GM13976 (cell line): ENCODE measurements around the gene NDST3.

Experiments
- DNase-seq: peaks from one replicate; pipeline ENCODE4 v3.0.0; 2012; ENCODE audit warnings: low spot score
- in situ Hi-C: fragments of 300-500 bp; cut with MboI; formaldehyde crosslinking; loops from one replicate; pipeline ENCODE4 v1.12.0; 2022; ENCODE audit warnings: low sequenced_read_pairs, mixed read lengths, inconsistent platforms; ENCODE audit not compliant: unreplicated experiment
- TF ChIP-seq, protein P1 (sequence below): IDR thresholded peaks from 2 replicates; pipeline ENCODE4 v1.5.1; 2012; ENCODE audit warnings: borderline replicate concordance, mild to moderate bottlenecking; ENCODE audit not compliant: insufficient read depth; ENCODE audit errors: extremely low read depth, missing control alignments, control extremely low read depth

NDST3 gene

DNA sequence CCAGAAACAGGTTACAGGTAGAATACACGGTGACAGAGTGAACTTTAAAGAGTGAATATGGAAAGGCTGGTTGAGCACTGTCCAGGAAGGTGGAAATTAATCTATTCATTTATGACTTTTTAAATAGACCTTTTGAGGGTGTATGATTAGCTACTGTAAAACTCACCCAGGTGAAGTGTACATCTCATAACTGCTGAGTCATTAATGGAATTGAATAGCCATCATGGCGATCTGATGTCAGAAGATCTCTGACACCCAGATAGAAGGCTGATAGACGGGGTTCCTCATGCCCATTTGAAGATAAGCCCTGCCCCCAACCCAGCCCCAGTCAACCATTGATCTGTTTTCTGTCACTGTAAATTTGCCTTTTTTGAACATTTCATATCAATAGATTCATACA, 234.5 kb downstream of the NDST3 start:
- in situ Hi-C loops, result no loop called here
- no peak for DNase-seq
- TF ChIP-seq, protein P1, sequence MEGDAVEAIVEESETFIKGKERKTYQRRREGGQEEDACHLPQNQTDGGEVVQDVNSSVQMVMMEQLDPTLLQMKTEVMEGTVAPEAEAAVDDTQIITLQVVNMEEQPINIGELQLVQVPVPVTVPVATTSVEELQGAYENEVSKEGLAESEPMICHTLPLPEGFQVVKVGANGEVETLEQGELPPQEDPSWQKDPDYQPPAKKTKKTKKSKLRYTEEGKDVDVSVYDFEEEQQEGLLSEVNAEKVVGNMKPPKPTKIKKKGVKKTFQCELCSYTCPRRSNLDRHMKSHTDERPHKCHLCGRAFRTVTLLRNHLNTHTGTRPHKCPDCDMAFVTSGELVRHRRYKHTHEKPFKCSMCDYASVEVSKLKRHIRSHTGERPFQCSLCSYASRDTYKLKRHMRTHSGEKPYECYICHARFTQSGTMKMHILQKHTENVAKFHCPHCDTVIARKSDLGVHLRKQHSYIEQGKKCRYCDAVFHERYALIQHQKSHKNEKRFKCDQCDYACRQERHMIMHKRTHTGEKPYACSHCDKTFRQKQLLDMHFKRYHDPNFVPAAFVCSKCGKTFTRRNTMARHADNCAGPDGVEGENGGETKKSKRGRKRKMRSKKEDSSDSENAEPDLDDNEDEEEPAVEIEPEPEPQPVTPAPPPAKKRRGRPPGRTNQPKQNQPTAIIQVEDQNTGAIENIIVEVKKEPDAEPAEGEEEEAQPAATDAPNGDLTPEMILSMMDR, result no peak

DNA sequence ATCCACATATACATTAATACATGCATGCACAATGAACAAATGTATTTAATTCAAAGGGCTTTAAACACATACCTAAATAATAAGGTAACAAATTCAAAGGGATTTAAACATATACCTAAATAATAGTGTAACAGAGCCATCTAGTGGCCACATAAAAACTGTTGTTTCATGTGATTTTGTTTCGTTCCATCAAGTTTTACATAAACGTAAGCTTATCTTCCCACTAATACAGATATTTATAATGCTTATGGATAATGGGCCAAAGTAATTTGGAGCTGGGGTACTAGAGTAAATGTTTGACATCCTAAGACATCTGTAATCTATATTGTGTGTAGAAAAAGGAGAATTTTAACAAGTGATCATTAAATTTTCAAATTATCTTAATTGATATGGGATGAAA, 236.2 kb downstream of the NDST3 start:
- DNase-seq, result peak; percentile 40
- TF ChIP-seq, protein P1, result peak; percentile 53
- in situ Hi-C loops, result no loop called here

DNA sequence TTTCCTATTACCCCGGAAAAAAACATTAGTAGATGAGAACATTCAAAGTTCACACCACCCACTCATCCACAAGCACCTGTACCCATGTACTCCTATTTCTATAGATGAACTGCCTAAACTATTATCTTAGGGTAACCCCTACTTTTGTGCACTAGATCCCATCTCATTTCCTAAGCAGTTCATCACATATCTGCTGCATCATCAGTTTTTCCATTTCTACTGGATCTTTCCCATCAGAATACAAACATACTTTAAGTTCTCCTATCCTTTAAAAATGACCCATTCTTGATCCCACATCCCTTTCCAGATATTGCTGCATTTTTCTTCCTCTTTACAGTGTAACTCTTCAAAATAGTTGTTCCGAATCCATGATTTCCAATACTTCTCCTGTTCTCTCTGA, 237.5 kb downstream of the NDST3 start:
- TF ChIP-seq, protein P1, result no peak
- DNase-seq, result no peak
- in situ Hi-C loops, result no loop called here

DNA sequence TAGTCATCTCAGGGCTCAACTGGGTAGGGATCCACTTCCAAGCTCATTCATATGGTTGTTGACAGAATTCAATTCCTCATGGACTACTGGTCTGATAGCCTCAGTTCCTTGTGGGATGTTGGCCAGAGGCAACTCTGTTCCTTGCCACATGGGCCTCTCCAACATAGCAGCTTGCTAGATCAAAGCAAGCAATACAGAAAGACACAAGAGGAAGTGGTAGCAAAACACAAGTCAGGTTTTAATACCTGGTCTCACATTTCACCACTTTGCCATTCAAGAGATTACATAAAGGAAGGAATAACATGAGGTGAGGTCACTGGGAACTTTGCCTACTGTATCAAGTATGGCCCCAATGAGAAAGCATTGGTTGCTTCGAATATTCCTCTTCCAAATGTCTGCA, 239.4 kb downstream of the NDST3 start:
- in situ Hi-C loops, result no loop called here
- DNase-seq, result no peak

DNA sequence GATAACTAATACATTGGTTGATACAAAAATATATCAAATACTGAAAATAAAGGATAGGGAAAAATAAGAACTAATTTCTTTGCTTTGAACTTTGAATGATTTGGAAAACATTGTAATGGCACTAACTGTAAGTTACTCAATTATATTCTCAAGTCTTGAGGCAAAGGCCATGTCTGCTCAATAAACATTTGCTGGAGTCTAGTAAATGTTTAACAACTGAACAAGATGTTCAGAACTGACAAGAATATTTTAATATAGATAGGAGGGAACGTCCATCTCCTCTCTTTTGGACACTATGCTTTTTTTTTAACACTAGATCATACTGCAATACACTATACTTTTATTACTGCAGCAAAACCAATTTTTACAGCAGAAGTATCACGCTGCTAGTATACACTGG, 242.3 kb downstream of the NDST3 start:
- in situ Hi-C loops, result loop anchor here (25.0 kb wide), 1 partner anchor 411 kb away; the partner anchor contains the start of gene METTL14
- TF ChIP-seq, protein P1, result no peak
- DNase-seq, result no peak

More for the DNA sequence above, 239.4 kb downstream of the NDST3 start:
- TF ChIP-seq, protein P1, result no peak

DNA sequence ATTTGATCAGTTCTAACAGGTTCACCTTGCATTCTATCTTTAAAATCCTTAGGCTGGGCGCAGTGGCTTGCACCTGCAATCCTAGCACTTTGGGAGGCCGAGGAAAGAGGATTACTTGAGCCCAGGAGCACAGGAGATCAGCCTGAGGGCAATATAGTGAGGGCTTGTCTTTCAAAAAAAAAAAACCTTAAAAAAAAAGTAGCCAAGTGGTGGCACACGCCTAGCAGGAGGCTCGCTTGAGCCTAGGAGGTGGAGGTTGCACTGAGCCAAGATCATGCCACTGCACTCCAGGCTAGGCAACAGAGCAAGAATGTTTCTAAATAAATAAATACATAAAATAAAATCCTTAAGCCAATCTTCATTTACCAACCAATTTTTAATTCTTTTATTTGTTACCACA, 243.0 kb downstream of the NDST3 start:
- in situ Hi-C loops, result loop anchor here (25.0 kb wide), 1 partner anchor 410 kb away; the partner anchor contains the start of gene METTL14

More for the DNA sequence above, 243.0 kb downstream of the NDST3 start:
- DNase-seq, result no peak
- TF ChIP-seq, protein P1, result no peak
